ENCODE data around the gene PSMB7. TPM values are rescaled to one million over a fixed set of nuclear protein-coding genes. Genes with fewer than 3 reads are reported as not detected.

The PSMB7 gene
- total RNA-seq, 1 donor, result 143 TPM

DNA sequence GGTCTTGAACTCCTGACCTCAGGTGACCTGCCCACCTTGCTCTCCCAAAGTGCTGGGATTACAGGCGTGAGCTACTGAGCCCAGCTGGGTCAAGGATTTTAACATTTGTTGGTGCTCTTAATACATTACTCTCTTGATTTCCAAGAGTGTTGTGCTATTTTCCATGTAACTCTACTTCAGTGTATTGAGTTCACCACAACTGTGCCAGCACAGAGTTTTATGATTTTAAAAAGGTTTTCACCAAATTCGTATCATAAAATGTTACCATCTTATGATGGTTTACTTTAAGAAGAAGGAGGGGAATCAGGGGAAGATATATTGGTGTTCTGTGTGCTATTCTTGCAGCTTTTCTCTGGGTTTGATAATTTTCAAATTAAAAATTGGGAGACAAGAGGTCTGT, 28.4 kb upstream of the PSMB7 start:
- no peak for DNase-seq (ENCODE audit: low read depth)
- no peak overlapping the region for H3K4me3 ChIP-seq (ENCODE audit: low read depth, low read length)
- TF ChIP-seq CTCF (IDR thresholded peaks at IDR 0.05; ENCODE audit: insufficient read depth, low read depth, low read length), result no peak

- no peak for DNase-seq (ENCODE audit: low read depth)
- no peak for TF ChIP-seq CTCF (IDR thresholded peaks at IDR 0.05; ENCODE audit: insufficient read depth, low read depth, low read length)
Measured at GRCh38 chr9:124442826-124443225, 27.6 kb upstream of the PSMB7 start.

GRCh38 chr9:124442379-124442778, 27.1 kb upstream of the PSMB7 start:
- TF ChIP-seq CTCF (IDR thresholded peaks at IDR 0.05; ENCODE audit: insufficient read depth, low read depth, low read length), result no peak
- H3K4me3 ChIP-seq (ENCODE audit: low read depth, low read length), result no peak overlapping the region
- DNase-seq (ENCODE audit: low read depth), result no peak

More at GRCh38 chr9:124442826-124443225, 27.6 kb upstream of the PSMB7 start:
- no peak overlapping the region for H3K4me3 ChIP-seq (ENCODE audit: low read depth, low read length)

GRCh38 chr9:124441291-124441690, 26.0 kb upstream of the PSMB7 start:
- no peak for TF ChIP-seq CTCF (IDR thresholded peaks at IDR 0.05; ENCODE audit: insufficient read depth, low read depth, low read length)
- DNase-seq (ENCODE audit: low read depth), result no peak
- no peak overlapping the region for H3K4me3 ChIP-seq (ENCODE audit: low read depth, low read length)

GRCh38 chr9:124440786-124441185, 25.5 kb upstream of the PSMB7 start:
- TF ChIP-seq CTCF (IDR thresholded peaks at IDR 0.05; ENCODE audit: insufficient read depth, low read depth, low read length), result no peak
- H3K4me3 ChIP-seq (ENCODE audit: low read depth, low read length), result no peak overlapping the region
- DNase-seq (ENCODE audit: low read depth), result no peak

GRCh38 chr9:124439686-124440243, 24.5 kb upstream of the PSMB7 start:
- DNase-seq (ENCODE audit: low read depth), result no peak
- H3K4me3 ChIP-seq (ENCODE audit: low read depth, low read length), result no peak overlapping the region
- TF ChIP-seq CTCF (IDR thresholded peaks at IDR 0.05; ENCODE audit: insufficient read depth, low read depth, low read length), result no peak

DNA sequence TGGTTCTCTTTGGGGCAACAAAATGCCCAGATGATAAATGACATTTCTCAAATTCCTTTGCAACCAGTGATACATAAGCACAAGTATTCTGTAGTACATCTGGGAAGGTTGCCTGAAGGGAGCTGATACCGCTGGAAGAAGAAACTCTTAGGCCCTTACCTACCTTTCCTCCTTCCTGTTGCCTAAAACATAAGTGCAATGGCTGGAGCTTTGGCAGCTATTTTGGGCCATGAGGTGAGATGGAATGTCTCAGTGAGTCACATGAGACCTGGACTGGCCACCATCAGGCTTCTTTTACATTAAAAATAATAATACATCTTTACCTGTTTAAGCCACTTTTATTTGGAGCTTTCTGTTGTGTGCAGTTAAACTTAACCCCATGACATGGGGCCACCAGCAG, 23.8 kb upstream of the PSMB7 start:
- DNase-seq (ENCODE audit: low read depth), result no peak
- TF ChIP-seq CTCF (IDR thresholded peaks at IDR 0.05; ENCODE audit: insufficient read depth, low read depth, low read length), result no peak
- no peak overlapping the region for H3K4me3 ChIP-seq (ENCODE audit: low read depth, low read length)

Data from fibroblast of villous mesenchyme (primary cell).